B cell (primary cell): ENCODE measurements around the gene NOP53. TPM values are rescaled to one million over a fixed set of nuclear protein-coding genes. Genes with fewer than 3 reads are reported as not detected.

ENCODE experiments used
- ATAC-seq: fragments of 200-7000 bp; cut with Tn5 transposase; one replicate; pipeline ENCODE4 v1.10.0; 2021; ENCODE audit warnings: low read depth, mild to moderate bottlenecking, moderate number of reproducible peaks, moderate library complexity
- CTCF ChIA-PET: fragments of 350-600 bp; sonication (Branson Sonifier 250); formaldehyde crosslinking; loops from one replicate; lab custom pipeline; 2021; ENCODE audit warnings: antibody characterized with exemption, inconsistent platforms; lab: Charles Lee
- POLR2A ChIA-PET: fragments of 350-600 bp; sonication (Branson Sonifier 250); formaldehyde crosslinking; loops from one replicate; lab custom pipeline; 2021; ENCODE audit warnings: antibody characterized with exemption; lab: Charles Lee
- DNase-seq: peaks from one replicate; pipeline ENCODE4 v3.0.0; 2013
- H2AFZ ChIP-seq: 2 replicates; pipeline ENCODE4 v1.6.1; 2012; ENCODE audit warnings: mild to moderate bottlenecking, low read depth, low read length; ENCODE audit not compliant: insufficient read depth, poor library complexity, severe bottlenecking
- H3K27ac ChIP-seq, 2 donors: 1 replicate in 1 of 2; 2 replicates in 1 of 2; pipeline ENCODE4 v1.5.1; 2012 to 2013; ENCODE audit warnings: low read length in 2 of 2, mild to moderate bottlenecking in 2 of 2, moderate library complexity in 1 of 2
- H3K27me3 ChIP-seq, 4 experiments: fragments of 200-600 bp in 1 of 4; sonication (generic) in 1 of 4; replicated peaks in 1 of 4; 1 replicate in 2 of 4; 2 replicates in 2 of 4; pipeline versions ENCODE4 v1.6.1 to v1.7.0; 2013 to 2016; ENCODE audit warnings: low read length in 3 of 4, mild to moderate bottlenecking in 2 of 4, mixed read lengths in 1 of 4, moderate library complexity in 1 of 4; ENCODE audit not compliant: insufficient read depth in 4 of 4, control insufficient read depth in 3 of 4; ENCODE audit errors: control extremely low read depth in 1 of 4
- H3K36me3 ChIP-seq, 2 experiments: replicated peaks in 1 of 2; 1 replicate in 1 of 2; 2 replicates in 1 of 2; pipeline versions ENCODE4 v1.6.1 to v1.7.1; 2013; ENCODE audit warnings: low read length in 1 of 2; ENCODE audit not compliant: insufficient read depth in 2 of 2, control insufficient read depth in 1 of 2; ENCODE audit errors: control extremely low read depth in 1 of 2, extremely low read depth in 1 of 2
- H3K4me1 ChIP-seq, 2 donors: fragments of 200-600 bp in 1 of 2; sonication (generic) in 1 of 2; 1 replicate in 1 of 2; 2 replicates in 1 of 2; pipeline versions ENCODE4 v1.5.1 to v1.6.1; 2013 to 2017; ENCODE audit warnings: low read length in 2 of 2; ENCODE audit not compliant: control insufficient read depth in 2 of 2, insufficient read depth in 2 of 2
- H3K4me2 ChIP-seq: replicated peaks from 2 replicates; pipeline ENCODE3; 2012; ENCODE audit warnings: mild to moderate bottlenecking, low read depth, low read length; ENCODE audit not compliant: poor library complexity, severe bottlenecking
- H3K4me3 ChIP-seq, 5 experiments: fragments of 200-600 bp in 1 of 5; sonication (generic) in 1 of 5; 1 replicate in 3 of 5; 2 replicates in 2 of 5; pipeline versions ENCODE4 v1.5.1 to v1.7.0; 2011 to 2016; ENCODE audit warnings: low read length in 4 of 5, mild to moderate bottlenecking in 4 of 5, low read depth in 2 of 5, control low read depth in 1 of 5, moderate library complexity in 1 of 5; ENCODE audit not compliant: insufficient read depth in 1 of 5; ENCODE audit errors: control extremely low read depth in 1 of 5, extremely low read depth in 1 of 5
- H3K79me2 ChIP-seq: fragments of 200-600 bp; sonication (generic); one replicate; pipeline ENCODE4 v1.6.0; 2016; ENCODE audit warnings: low read length; ENCODE audit not compliant: control insufficient read depth, insufficient read depth
- H3K9ac ChIP-seq: fragments of 200-600 bp; sonication (generic); 2 replicates; pipeline ENCODE4 v1.6.1; 2017; ENCODE audit warnings: mild to moderate bottlenecking, low read length, moderate library complexity
- H3K9me3 ChIP-seq, 3 donors: one replicate each; pipeline versions ENCODE4 v1.6.1 to v1.7.1; 2013; ENCODE audit warnings: low read length in 2 of 3; ENCODE audit not compliant: control insufficient read depth in 2 of 3, insufficient read depth in 1 of 3; ENCODE audit errors: control extremely low read depth in 1 of 3
- H4K20me1 ChIP-seq: 2 replicates; pipeline ENCODE4 v1.6.0; 2012; ENCODE audit warnings: mild to moderate bottlenecking, low read length; ENCODE audit not compliant: insufficient read depth, control insufficient read depth, poor library complexity, severe bottlenecking
- H3K27ac Mint-ChIP-seq: one replicate; pipeline ENCODE4 v1.8.0; 2021; ENCODE audit warnings: mixed read lengths
- H3K27me3 Mint-ChIP-seq: one replicate; pipeline ENCODE4 v1.8.0; 2021; ENCODE audit warnings: mixed read lengths
- H3K4me1 Mint-ChIP-seq: one replicate; pipeline ENCODE4 v1.8.0; 2021; ENCODE audit warnings: mixed read lengths
- H3K4me3 Mint-ChIP-seq: one replicate; pipeline ENCODE4 v1.8.0; 2021; ENCODE audit warnings: mixed read lengths
- H3K9me3 Mint-ChIP-seq: one replicate; pipeline ENCODE4 v1.8.0; 2022; ENCODE audit warnings: mixed read lengths; ENCODE audit not compliant: insufficient read depth
- EZH2 ChIP-seq: IDR thresholded peaks from 2 replicates; pipeline ENCODE4 v1.6.1; 2012; ENCODE audit warnings: borderline replicate concordance, low read depth, mild to moderate bottlenecking, moderate library complexity, low read length; ENCODE audit not compliant: insufficient read depth, poor library complexity, severe bottlenecking
- WGBS: methylation state at CpG from one replicate; pipeline ENCODE4 v1.1.5; 2013; ENCODE audit warnings: missing lambda C conversion rate; ENCODE audit not compliant: insufficient coverage; 5-methylcytosine and 5-hydroxymethylcytosine counted together
- intact Hi-C: fragments of 100-400 bp; cut with micrococcal nuclease; formaldehyde crosslinking; loops from one replicate; pipeline ENCODE4 v1.10.0; 2022
- polyA plus RNA-seq: library from polyadenylated mRNA; depleted of rRNA; stranded (reverse); fragments of >200 nt; gene quantifications from 2 replicates; pipeline ENCODE4 v1.2.3, GENCODE V29; 2012
- total RNA-seq, 2 donors: library from RNA; stranded (reverse); fragments of 120-200 nt in 1 of 2; gene quantifications; 1 replicate in 1 of 2; 2 replicates in 1 of 2; pipeline versions ENCODE4 v1.2.3 to v1.2.4, GENCODE V29; 2013 to 2022
- TF ChIP-seq, protein P1 (sequence below): fragments of 200-600 bp; IDR thresholded peaks from one replicate; pipeline ENCODE4 v1.8.0; 2022; ENCODE audit warnings: antibody characterized with exemption, mild to moderate bottlenecking

NOP53 gene
- total and polyA plus RNA-seq, 2 donors (not counting 1 experiment from before 2014, with no cell fraction given) = 526 to 978 TPM

DNA sequence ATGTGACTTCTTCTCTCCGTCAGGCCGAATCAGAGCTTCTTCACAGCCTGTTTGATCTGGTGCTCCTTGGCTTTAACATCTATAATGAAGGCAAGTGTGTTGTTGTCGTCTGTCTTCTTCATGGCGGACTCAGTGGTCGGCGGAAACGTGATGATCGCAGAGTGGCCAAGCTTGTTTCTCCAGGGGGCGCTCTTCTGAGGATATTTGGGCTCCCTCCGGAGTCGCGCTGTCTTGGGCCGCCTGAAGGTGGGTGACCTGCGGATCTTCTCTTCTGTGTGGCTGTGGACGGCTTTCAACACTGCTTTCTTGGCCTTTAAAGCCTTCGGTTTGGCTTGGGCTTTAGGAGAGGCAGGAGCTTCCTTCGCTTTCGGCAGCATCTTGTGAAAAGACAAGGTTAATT lies 49.2 kb downstream of the NOP53 start:
- no peaks in the 10 kb centered on the region for H4K20me1 ChIP-seq
- ChIA-PET POLR2A (interaction anchor here (0.6 kb wide), 1 partner anchor 477 kb away, joined by 4 read pairs; no protein-coding TSS in a partner anchor), CTCF (interaction anchor here (0.9 kb wide), 1 partner anchor 161 kb away, joined by 5 read pairs; no protein-coding TSS in a partner anchor)
- Mint-ChIP-seq H3K27me3 (peaks cover 12% of the 10 kb centered on the region), H3K27ac (no peak overlapping the region), H3K4me3 (no peak overlapping the region), H3K9me3 (no peaks in the 10 kb centered on the region), H3K4me1 (peaks cover 2% of the 10 kb centered on the region)
- H3K27ac ChIP-seq = no peak overlapping the region
- H3K4me3 ChIP-seq = no peak overlapping the region
- no peak overlapping the region for H3K9ac ChIP-seq
- H3K79me2 ChIP-seq = no peaks in the 10 kb centered on the region
- H3K4me1 ChIP-seq = peaks cover 0 to 4% of the 10 kb centered on the region in 2 donors
- TF ChIP-seq, protein P1, sequence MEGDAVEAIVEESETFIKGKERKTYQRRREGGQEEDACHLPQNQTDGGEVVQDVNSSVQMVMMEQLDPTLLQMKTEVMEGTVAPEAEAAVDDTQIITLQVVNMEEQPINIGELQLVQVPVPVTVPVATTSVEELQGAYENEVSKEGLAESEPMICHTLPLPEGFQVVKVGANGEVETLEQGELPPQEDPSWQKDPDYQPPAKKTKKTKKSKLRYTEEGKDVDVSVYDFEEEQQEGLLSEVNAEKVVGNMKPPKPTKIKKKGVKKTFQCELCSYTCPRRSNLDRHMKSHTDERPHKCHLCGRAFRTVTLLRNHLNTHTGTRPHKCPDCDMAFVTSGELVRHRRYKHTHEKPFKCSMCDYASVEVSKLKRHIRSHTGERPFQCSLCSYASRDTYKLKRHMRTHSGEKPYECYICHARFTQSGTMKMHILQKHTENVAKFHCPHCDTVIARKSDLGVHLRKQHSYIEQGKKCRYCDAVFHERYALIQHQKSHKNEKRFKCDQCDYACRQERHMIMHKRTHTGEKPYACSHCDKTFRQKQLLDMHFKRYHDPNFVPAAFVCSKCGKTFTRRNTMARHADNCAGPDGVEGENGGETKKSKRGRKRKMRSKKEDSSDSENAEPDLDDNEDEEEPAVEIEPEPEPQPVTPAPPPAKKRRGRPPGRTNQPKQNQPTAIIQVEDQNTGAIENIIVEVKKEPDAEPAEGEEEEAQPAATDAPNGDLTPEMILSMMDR = no peak
- TF ChIP-seq EZH2 = no peak
- no peak for ATAC-seq
- no peak for DNase-seq
- intact Hi-C loops = no loop called here
- no peak overlapping the region for H2AFZ ChIP-seq
- peaks cover 0 to 5% (median 0%) of the 10 kb centered on the region in 4 experiments for H3K27me3 ChIP-seq
- H3K9me3 ChIP-seq = peaks cover 1 to 7% (median 4%) of the 10 kb centered on the region in 3 donors
- no peak overlapping the region for H3K4me2 ChIP-seq
- WGBS = 82% methylated on average over 15 of the region's 18 CpGs
- H3K36me3 ChIP-seq = no peaks in the 10 kb centered on the region

GRCh38 chr19:47796785-47797184 lies 51.4 kb downstream of the NOP53 start:
- no peaks in the 10 kb centered on the region for H3K4me1 ChIP-seq
- H2AFZ ChIP-seq = no peak overlapping the region
- Mint-ChIP-seq H3K4me1 (no peaks in the 10 kb centered on the region), H3K4me3 (no peak overlapping the region), H3K27ac (no peak overlapping the region), H3K27me3 (peaks cover 12% of the 10 kb centered on the region), H3K9me3 (peaks cover 3% of the 10 kb centered on the region)
- H3K79me2 ChIP-seq = no peaks in the 10 kb centered on the region
- no peak overlapping the region for H3K4me3 ChIP-seq
- H3K9me3 ChIP-seq = peaks cover 1 to 12% (median 4%) of the 10 kb centered on the region in 3 donors
- H3K4me2 ChIP-seq = no peak overlapping the region
- peaks cover 0 to 5% (median 0%) of the 10 kb centered on the region in 4 experiments for H3K27me3 ChIP-seq
- intact Hi-C loops = no loop called here
- ATAC-seq = no peak
- POLR2A ChIA-PET = no interaction called here
- no CpG with 5 or more reads among the region's 2 CpGs for WGBS
- no peak overlapping the region for H3K9ac ChIP-seq
- H3K36me3 ChIP-seq = no peaks in the 10 kb centered on the region
- TF ChIP-seq, protein P1 = no peak
- TF ChIP-seq EZH2 = no peak
- CTCF ChIA-PET = interaction anchor here (2.4 kb wide), 1 partner anchor 9 kb away, joined by 7 read pairs; no protein-coding TSS in a partner anchor
- H3K27ac ChIP-seq = no peak overlapping the region
- DNase-seq = no peak
- no peaks in the 10 kb centered on the region for H4K20me1 ChIP-seq
